GM23338 (cell line): Measurements from ENCODE around the gene GRIA1. TPM values are rescaled to one million over a fixed set of nuclear protein-coding genes. Genes with fewer than 3 reads are reported as not detected.

ENCODE experiments used
- ATAC-seq: fragments of 200-7000 bp; cut with Tn5 transposase; 3 replicates; pipeline ENCODE4 v1.9.1; 2020
- DNase-seq: peaks from one replicate; pipeline ENCODE4 v3.0.0-alpha.2; 2015; ENCODE audit warnings: low spot score
- H2AFZ ChIP-seq: fragments of 200-600 bp; sonication (generic); 2 replicates; pipeline ENCODE4 v1.8.0; 2016; ENCODE audit warnings: antibody characterized with exemption, mild to moderate bottlenecking, moderate library complexity
- H3F3A ChIP-seq: fragments of 200-600 bp; sonication (generic); replicated peaks from 2 replicates; pipeline ENCODE4 v1.8.0; 2017; ENCODE audit warnings: antibody characterized with exemption, mixed run types, low read depth
- H3K27ac ChIP-seq: fragments of 200-600 bp; sonication (generic); 2 replicates; pipeline ENCODE4 v1.6.1; 2016; ENCODE audit warnings: low read depth
- H3K27me3 ChIP-seq: fragments of 200-600 bp; sonication (generic); 2 replicates; pipeline ENCODE4 v1.8.0; 2016; ENCODE audit warnings: mild to moderate bottlenecking, mixed run types, moderate library complexity; ENCODE audit not compliant: insufficient read depth
- H3K36me3 ChIP-seq: fragments of 200-600 bp; sonication (generic); 2 replicates; pipeline ENCODE4 v1.8.0; 2016; ENCODE audit warnings: mild to moderate bottlenecking; ENCODE audit not compliant: insufficient read depth
- H3K4me1 ChIP-seq: fragments of 200-600 bp; sonication (generic); 2 replicates; pipeline ENCODE4 v1.8.0; 2016; ENCODE audit warnings: mild to moderate bottlenecking, moderate library complexity; ENCODE audit not compliant: insufficient read depth
- H3K4me2 ChIP-seq: fragments of 200-600 bp; sonication (generic); 2 replicates; pipeline ENCODE4 v1.7.1; 2017; ENCODE audit warnings: mixed run types
- H3K4me3 ChIP-seq: fragments of 200-600 bp; sonication (generic); 2 replicates; pipeline ENCODE4 v1.6.1; 2016; ENCODE audit warnings: mixed run types
- H3K79me2 ChIP-seq: fragments of 200-600 bp; sonication (generic); replicated peaks from 2 replicates; pipeline ENCODE4 v1.8.0; 2017; ENCODE audit warnings: mild to moderate bottlenecking; ENCODE audit not compliant: insufficient read depth
- H3K9me2 ChIP-seq: fragments of 200-600 bp; sonication (generic); 2 replicates; pipeline ENCODE4 v1.8.0; 2017; ENCODE audit not compliant: insufficient read depth
- H4K20me1 ChIP-seq: fragments of 200-600 bp; sonication (generic); replicated peaks from 2 replicates; pipeline ENCODE4 v1.8.0; 2017; ENCODE audit warnings: mild to moderate bottlenecking; ENCODE audit not compliant: insufficient read depth
- H3K27ac Mint-ChIP-seq: 2 replicates; pipeline ENCODE4 v1.8.0; 2020; ENCODE audit warnings: inconsistent platforms, mild to moderate bottlenecking, moderate library complexity, mixed read lengths
- H3K27me3 Mint-ChIP-seq: 3 replicates; pipeline ENCODE4 v1.8.0; 2022; ENCODE audit warnings: low read depth, mild to moderate bottlenecking, moderate library complexity, mixed read lengths, inconsistent platforms; ENCODE audit not compliant: insufficient read depth, poor library complexity
- H3K36me3 Mint-ChIP-seq: 3 replicates; pipeline ENCODE4 v1.8.0; 2021; ENCODE audit warnings: low read depth, mild to moderate bottlenecking, inconsistent platforms, moderate library complexity, mixed read lengths
- H3K4me1 Mint-ChIP-seq: 3 replicates; pipeline ENCODE4 v1.8.0; 2020; ENCODE audit warnings: mild to moderate bottlenecking, inconsistent platforms, mixed read lengths
- H3K4me3 Mint-ChIP-seq: 3 replicates; pipeline ENCODE4 v1.8.0; 2021; ENCODE audit warnings: moderate library complexity, mild to moderate bottlenecking, inconsistent platforms, mixed read lengths
- H3K9me3 Mint-ChIP-seq: 3 replicates; pipeline ENCODE4 v1.8.0; 2020; ENCODE audit warnings: moderate library complexity, mild to moderate bottlenecking, inconsistent platforms, mixed read lengths
- CREB1 ChIP-seq: fragments of 250-450 bp; sonication (Bioruptor Pico); IDR thresholded peaks from 2 replicates; pipeline ENCODE4 v1.5.0; 2020; ENCODE audit warnings: low read depth, mild to moderate bottlenecking, moderate library complexity
- EZH2 ChIP-seq: fragments of 200-600 bp; sonication (generic); IDR thresholded peaks from one replicate; pipeline ENCODE4 v1.8.0; 2017; ENCODE audit warnings: antibody characterized with exemption, mild to moderate bottlenecking, low read depth; ENCODE audit not compliant: unreplicated experiment
- EZH2phosphoT487 ChIP-seq: fragments of 200-600 bp; sonication (generic); IDR thresholded peaks from one replicate; pipeline ENCODE4 v1.8.1; 2018; ENCODE audit warnings: antibody characterized with exemption; ENCODE audit not compliant: unreplicated experiment
- NANOG ChIP-seq: IDR thresholded peaks from 2 replicates; pipeline ENCODE4 v1.6.1; 2016; ENCODE audit warnings: antibody characterized with exemption, borderline replicate concordance
- POLR2AphosphoS5 ChIP-seq: IDR thresholded peaks from 2 replicates; pipeline ENCODE4 v1.6.1; 2016; ENCODE audit warnings: antibody characterized with exemption, low read depth
- STAT1 ChIP-seq: IDR thresholded peaks from one replicate; pipeline ENCODE4 v1.6.1; 2016; ENCODE audit warnings: antibody characterized with exemption; ENCODE audit not compliant: unreplicated experiment
- ZNF331 ChIP-seq: fragments of 250-450 bp; sonication (Bioruptor Pico); IDR thresholded peaks from 2 replicates; pipeline ENCODE4 v1.5.0; 2020; ENCODE audit warnings: low read depth, mild to moderate bottlenecking, moderate library complexity
- polyA plus RNA-seq: library from polyadenylated mRNA; unstranded; fragments of >200 nt; fragmentation: Nextera tagmentation; extraction: Ambion mirVana; gene quantifications from 2 replicates; pipeline ENCODE4 v1.2.1, GENCODE V29; 2016
- total RNA-seq: library from RNA; depleted of rRNA; stranded (reverse); fragments of >200 nt; shearing (Covaris generic); gene quantifications from 2 replicates; pipeline ENCODE4 v1.2.3, GENCODE V29; 2014
- TF ChIP-seq, protein P1 (sequence below), 2 experiments: fragments of 200-600 bp in 1 of 2; sonication (generic) in 1 of 2; conservative IDR thresholded peaks; 2 replicates each; pipeline versions ENCODE4 v1.5.1 to v1.6.1; 2016 to 2017; ENCODE audit warnings: antibody characterized with exemption in 2 of 2, low read depth in 2 of 2, mild to moderate bottlenecking in 2 of 2, moderate library complexity in 1 of 2
- TF ChIP-seq, protein P2 (sequence below): IDR thresholded peaks from 2 replicates; pipeline ENCODE4 v1.6.1; 2016; ENCODE audit warnings: antibody characterized with exemption
- TF ChIP-seq, protein P3 (sequence below): IDR thresholded peaks from one replicate; pipeline ENCODE4 v1.6.1; 2018; ENCODE audit warnings: antibody characterized with exemption; ENCODE audit not compliant: unreplicated experiment

GRIA1 gene
- total and polyA plus RNA-seq, 2 experiments from 2014 or later, result 1.0 to 1.7 TPM

DNA sequence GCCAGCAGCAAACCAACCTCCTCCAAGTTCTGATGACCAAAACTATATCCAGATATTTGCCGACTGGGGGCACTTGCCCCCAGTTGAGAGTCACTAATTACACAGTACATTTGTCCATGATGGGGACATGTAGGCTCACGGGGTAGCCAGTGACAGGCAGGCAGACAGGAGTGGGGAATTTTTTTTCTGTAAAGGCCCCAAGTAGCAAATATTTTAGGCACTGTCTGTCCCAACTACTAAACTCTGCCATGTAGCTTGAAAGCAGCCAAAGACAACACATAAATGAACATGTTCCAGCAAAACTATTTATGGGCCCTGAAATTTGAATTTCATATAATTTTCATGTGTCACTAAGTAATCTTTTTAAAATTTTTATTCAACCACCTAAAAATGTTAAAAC lies 80.7 kb downstream of the GRIA1 start:
- H3K4me3 ChIP-seq, result no peak overlapping the region
- H3K27me3 ChIP-seq, result no peaks in the 10 kb centered on the region
- no peak overlapping the region for H3K4me3 Mint-ChIP-seq
- H3K9me3 Mint-ChIP-seq, result no peaks in the 10 kb centered on the region
- no peak for TF ChIP-seq NANOG
- TF ChIP-seq ZNF331 (CRISPR knock-in tag), result no peak
- TF ChIP-seq CREB1 (CRISPR knock-in tag), result no peak
- TF ChIP-seq EZH2phosphoT487, result no peak
- no peak for TF ChIP-seq EZH2
- TF ChIP-seq, protein P1, sequence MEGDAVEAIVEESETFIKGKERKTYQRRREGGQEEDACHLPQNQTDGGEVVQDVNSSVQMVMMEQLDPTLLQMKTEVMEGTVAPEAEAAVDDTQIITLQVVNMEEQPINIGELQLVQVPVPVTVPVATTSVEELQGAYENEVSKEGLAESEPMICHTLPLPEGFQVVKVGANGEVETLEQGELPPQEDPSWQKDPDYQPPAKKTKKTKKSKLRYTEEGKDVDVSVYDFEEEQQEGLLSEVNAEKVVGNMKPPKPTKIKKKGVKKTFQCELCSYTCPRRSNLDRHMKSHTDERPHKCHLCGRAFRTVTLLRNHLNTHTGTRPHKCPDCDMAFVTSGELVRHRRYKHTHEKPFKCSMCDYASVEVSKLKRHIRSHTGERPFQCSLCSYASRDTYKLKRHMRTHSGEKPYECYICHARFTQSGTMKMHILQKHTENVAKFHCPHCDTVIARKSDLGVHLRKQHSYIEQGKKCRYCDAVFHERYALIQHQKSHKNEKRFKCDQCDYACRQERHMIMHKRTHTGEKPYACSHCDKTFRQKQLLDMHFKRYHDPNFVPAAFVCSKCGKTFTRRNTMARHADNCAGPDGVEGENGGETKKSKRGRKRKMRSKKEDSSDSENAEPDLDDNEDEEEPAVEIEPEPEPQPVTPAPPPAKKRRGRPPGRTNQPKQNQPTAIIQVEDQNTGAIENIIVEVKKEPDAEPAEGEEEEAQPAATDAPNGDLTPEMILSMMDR (conservative IDR thresholded peaks at IDR 0.05; ENCODE audit: low read depth in 2 of 2), result no peak
- TF ChIP-seq STAT1, result no peak
- TF ChIP-seq, protein P2, sequence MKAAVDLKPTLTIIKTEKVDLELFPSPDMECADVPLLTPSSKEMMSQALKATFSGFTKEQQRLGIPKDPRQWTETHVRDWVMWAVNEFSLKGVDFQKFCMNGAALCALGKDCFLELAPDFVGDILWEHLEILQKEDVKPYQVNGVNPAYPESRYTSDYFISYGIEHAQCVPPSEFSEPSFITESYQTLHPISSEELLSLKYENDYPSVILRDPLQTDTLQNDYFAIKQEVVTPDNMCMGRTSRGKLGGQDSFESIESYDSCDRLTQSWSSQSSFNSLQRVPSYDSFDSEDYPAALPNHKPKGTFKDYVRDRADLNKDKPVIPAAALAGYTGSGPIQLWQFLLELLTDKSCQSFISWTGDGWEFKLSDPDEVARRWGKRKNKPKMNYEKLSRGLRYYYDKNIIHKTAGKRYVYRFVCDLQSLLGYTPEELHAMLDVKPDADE, result no peak
- no peak overlapping the region for H3K4me2 ChIP-seq
- H3K27me3 Mint-ChIP-seq, result peaks cover 2% of the 10 kb centered on the region
- H3K36me3 Mint-ChIP-seq, result no peaks in the 10 kb centered on the region
- no peaks in the 10 kb centered on the region for H3K36me3 ChIP-seq
- no peaks in the 10 kb centered on the region for H3K79me2 ChIP-seq
- H3K27ac ChIP-seq, result no peak overlapping the region
- H3K9me2 ChIP-seq, result no peaks in the 10 kb centered on the region
- H3K27ac Mint-ChIP-seq, result no peak overlapping the region
- no peak for ATAC-seq
- no peak overlapping the region for H2AFZ ChIP-seq
- no peaks in the 10 kb centered on the region for H4K20me1 ChIP-seq
- H3K4me1 ChIP-seq, result no peaks in the 10 kb centered on the region
- no peak for DNase-seq
- no peaks in the 10 kb centered on the region for H3F3A ChIP-seq
- H3K4me1 Mint-ChIP-seq, result no peaks in the 10 kb centered on the region

DNA sequence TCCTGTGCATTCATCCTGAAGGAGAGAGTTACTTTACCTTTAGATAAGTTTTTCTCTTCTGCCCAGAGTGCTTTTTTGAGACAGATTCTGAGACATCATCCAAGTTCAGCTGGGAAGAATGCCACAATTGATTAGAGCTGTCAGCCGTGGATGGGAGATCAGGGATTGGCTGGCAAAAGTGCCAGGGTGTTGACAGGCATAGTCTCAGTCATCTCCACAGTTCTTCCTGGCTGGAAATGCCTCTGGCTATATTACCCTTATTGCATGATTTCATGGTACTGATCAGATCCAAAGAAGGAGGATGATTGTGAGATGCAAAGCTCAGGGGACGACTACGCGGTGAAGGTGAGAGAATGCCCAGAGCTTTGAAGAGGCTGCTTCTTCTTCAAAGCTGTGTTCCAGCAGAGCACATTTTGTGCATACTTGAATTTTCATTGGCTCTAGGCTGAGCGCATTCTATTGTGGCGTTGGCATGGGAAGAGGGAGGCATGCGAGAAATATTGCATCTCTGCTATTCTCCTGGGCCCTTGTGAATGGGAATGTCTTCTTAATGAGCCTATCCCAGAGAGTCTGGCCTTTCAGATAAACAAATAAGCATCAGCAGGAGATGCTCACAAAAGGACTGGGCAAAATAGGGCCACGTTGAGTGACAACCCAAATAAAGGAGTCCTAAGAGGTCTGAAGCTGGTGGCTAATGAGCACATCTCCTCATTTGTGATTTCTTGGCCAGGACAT lies 82.1 kb downstream of the GRIA1 start:
- Mint-ChIP-seq H3K4me3 (no peak overlapping the region), H3K27me3 (peaks cover 2% of the 10 kb centered on the region), H3K27ac (no peak overlapping the region), H3K4me1 (no peaks in the 10 kb centered on the region), H3K36me3 (no peaks in the 10 kb centered on the region), H3K9me3 (no peaks in the 10 kb centered on the region)
- no peaks in the 10 kb centered on the region for H3F3A ChIP-seq
- no peaks in the 10 kb centered on the region for H3K27me3 ChIP-seq
- no peak for ATAC-seq
- H3K9me2 ChIP-seq, result no peaks in the 10 kb centered on the region
- H3K4me2 ChIP-seq, result no peak overlapping the region
- no peaks in the 10 kb centered on the region for H4K20me1 ChIP-seq
- H3K36me3 ChIP-seq, result no peaks in the 10 kb centered on the region
- TF ChIP-seq, protein P3, sequence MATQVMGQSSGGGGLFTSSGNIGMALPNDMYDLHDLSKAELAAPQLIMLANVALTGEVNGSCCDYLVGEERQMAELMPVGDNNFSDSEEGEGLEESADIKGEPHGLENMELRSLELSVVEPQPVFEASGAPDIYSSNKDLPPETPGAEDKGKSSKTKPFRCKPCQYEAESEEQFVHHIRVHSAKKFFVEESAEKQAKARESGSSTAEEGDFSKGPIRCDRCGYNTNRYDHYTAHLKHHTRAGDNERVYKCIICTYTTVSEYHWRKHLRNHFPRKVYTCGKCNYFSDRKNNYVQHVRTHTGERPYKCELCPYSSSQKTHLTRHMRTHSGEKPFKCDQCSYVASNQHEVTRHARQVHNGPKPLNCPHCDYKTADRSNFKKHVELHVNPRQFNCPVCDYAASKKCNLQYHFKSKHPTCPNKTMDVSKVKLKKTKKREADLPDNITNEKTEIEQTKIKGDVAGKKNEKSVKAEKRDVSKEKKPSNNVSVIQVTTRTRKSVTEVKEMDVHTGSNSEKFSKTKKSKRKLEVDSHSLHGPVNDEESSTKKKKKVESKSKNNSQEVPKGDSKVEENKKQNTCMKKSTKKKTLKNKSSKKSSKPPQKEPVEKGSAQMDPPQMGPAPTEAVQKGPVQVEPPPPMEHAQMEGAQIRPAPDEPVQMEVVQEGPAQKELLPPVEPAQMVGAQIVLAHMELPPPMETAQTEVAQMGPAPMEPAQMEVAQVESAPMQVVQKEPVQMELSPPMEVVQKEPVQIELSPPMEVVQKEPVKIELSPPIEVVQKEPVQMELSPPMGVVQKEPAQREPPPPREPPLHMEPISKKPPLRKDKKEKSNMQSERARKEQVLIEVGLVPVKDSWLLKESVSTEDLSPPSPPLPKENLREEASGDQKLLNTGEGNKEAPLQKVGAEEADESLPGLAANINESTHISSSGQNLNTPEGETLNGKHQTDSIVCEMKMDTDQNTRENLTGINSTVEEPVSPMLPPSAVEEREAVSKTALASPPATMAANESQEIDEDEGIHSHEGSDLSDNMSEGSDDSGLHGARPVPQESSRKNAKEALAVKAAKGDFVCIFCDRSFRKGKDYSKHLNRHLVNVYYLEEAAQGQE, result no peak
- TF ChIP-seq POLR2AphosphoS5, result no peak
- no peak for DNase-seq
- H3K27ac ChIP-seq, result no peak overlapping the region
- no peak overlapping the region for H3K4me3 ChIP-seq
- no peaks in the 10 kb centered on the region for H3K79me2 ChIP-seq
- H3K4me1 ChIP-seq, result no peaks in the 10 kb centered on the region
- no peak overlapping the region for H2AFZ ChIP-seq
